Stomach smooth muscle (tissue), 2 donors: ENCODE measurements around the gene NIPA2.

Source experiments
- H3K27ac ChIP-seq: one replicate; pipeline ENCODE4 v1.7.0; 2013; ENCODE audit warnings: mild to moderate bottlenecking, low read length, inconsistent platforms
- H3K27me3 ChIP-seq, 2 donors: one replicate each; pipeline ENCODE4 v1.7.0; 2013; ENCODE audit warnings: low read length in 2 of 2; ENCODE audit not compliant: insufficient read depth in 2 of 2, control insufficient read depth in 1 of 2
- H3K36me3 ChIP-seq, 2 donors: one replicate each; pipeline ENCODE4 v1.7.0; 2013; ENCODE audit warnings: low read length in 2 of 2; ENCODE audit not compliant: control insufficient read depth in 2 of 2, insufficient read depth in 2 of 2
- H3K4me1 ChIP-seq: one replicate; pipeline ENCODE4 v1.7.0; 2013; ENCODE audit warnings: low read length; ENCODE audit not compliant: control insufficient read depth, insufficient read depth
- H3K4me3 ChIP-seq, 2 donors: one replicate each; pipeline ENCODE4 v1.7.0; 2013; ENCODE audit warnings: low read length in 2 of 2
- H3K9ac ChIP-seq, 2 donors: one replicate each; pipeline ENCODE4 v1.7.0; 2013; ENCODE audit warnings: low read length in 2 of 2, mild to moderate bottlenecking in 1 of 2
- H3K9me3 ChIP-seq, 2 donors: one replicate each; pipeline ENCODE4 v1.7.0; 2013; ENCODE audit warnings: low read length in 2 of 2; ENCODE audit not compliant: control insufficient read depth in 2 of 2
- donor health status: healthy.
- donor health status: Pancreatic carcinoma.

NIPA2 gene

DNA sequence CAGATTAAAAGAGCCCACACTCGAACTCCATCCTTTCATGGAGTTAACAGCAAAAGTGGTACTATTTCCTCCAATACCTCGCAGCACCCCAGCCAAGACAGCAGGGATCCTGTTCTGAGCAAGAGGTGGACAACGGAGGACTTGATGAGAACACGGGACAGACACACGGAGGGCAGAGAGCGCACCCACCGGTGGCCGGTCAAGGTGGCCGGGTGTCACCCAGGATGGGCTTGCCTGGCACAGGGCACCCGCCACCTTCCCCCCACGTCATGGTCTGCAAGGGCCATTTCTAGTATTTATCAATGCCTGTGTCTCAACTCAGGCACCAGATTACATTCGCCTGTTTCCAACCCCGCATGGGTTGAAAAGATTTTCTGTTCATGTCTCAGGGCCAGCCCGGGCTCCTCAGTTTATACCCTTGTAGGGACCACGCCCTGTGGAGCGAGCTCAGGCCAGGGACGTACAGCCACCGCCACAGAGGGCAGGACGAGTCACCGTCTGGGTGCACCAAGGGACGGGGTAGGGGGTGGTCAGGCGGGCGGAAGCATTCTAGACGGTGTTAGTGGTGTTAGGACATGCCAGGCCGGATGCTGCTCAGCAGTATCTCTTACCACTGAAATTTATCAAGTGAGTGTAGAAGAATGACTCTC is 77.5 kb downstream of the NIPA2 start:
- Histone ChIP-seq H3K27ac (no peak overlapping the region), H3K4me3 (no peak overlapping the region), H3K9ac (no peak overlapping the region), H3K36me3 (peaks cover 45 to 66% of the 10 kb centered on the region in 2 donors), H3K4me1 (no peaks in the 10 kb centered on the region), H3K9me3 (no peaks in the 10 kb centered on the region), H3K27me3 (no peaks in the 10 kb centered on the region)

DNA sequence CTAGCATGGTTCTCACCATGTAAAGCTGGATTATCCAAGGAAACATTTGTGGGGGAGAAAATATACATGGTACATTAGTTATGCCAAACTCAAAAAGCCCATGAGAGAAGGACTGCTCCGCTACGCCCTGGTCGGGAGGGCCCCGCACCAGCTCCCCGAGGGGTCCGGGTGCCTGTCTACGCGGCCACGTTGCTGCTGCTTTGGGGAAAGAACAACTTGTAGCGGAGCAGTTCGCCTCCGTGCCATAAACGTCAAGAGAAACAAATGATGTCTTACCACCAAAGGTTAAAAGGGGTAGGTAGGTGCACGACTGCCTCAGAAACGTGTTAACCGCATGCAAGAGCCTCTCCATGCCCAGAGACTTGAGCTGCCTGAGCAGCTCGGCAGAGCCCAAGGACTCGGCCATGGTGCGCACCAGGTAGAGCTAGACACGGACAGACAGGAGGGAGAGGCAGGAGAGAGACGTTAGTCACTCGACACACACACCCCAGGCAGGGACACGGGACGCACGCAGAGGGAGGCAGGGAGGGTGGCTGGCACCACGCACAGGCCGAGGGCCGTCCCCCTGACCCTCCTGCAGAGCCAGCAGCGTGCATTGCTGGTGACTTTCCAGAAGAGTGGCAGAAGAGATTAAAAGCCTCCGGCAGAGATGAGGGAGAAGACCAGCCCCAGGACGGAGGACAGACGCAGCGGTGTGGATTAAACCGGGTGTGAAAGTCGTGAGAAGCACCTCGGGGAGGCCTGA is 78.3 kb downstream of the NIPA2 start:
- H3K27me3 ChIP-seq: no peaks in the 10 kb centered on the region
- no peaks in the 10 kb centered on the region for H3K9me3 ChIP-seq
- H3K27ac ChIP-seq: no peak overlapping the region
- peaks cover 37 to 58% of the 10 kb centered on the region in 2 donors for H3K36me3 ChIP-seq
- no peak overlapping the region for H3K9ac ChIP-seq
- H3K4me3 ChIP-seq: no peak overlapping the region
- no peaks in the 10 kb centered on the region for H3K4me1 ChIP-seq

- Histone ChIP-seq H3K27me3 (no peaks in the 10 kb centered on the region), H3K4me3 (no peak overlapping the region), H3K27ac (no peak overlapping the region), H3K9ac (no peak overlapping the region), H3K4me1 (no peaks in the 10 kb centered on the region), H3K36me3 (peaks cover 31 to 57% of the 10 kb centered on the region in 2 donors), H3K9me3 (no peaks in the 10 kb centered on the region)
Measured at GRCh38 chr15:22917556-22917955, 79.1 kb downstream of the NIPA2 start.
